H1 (cell line): Measurements from ENCODE around the gene DESI1. TPM values are rescaled to one million over a fixed set of nuclear protein-coding genes. Genes with fewer than 3 reads are reported as not detected.

Experiments
- EGR1 ChIP-seq: IDR thresholded peaks from 2 replicates; pipeline ENCODE4 v1.6.1; 2011; ENCODE audit warnings: low read depth, low read length, borderline replicate concordance
- KDM5A ChIP-seq: fragments of 200-600 bp; IDR thresholded peaks from 2 replicates; pipeline ENCODE4 v1.7.1; 2012; ENCODE audit warnings: mild to moderate bottlenecking, low read length, inconsistent platforms, mixed read lengths
- polyA plus RNA-seq, 7 experiments: library from polyadenylated mRNA; depleted of rRNA in 3 of 7; stranded (reverse) in 5 of 7; unstranded in 2 of 7; fragments of >200 nt in 5 of 7; fragments of 200-250 nt in 2 of 7; gene quantifications; 1 replicate in 5 of 7; 2 replicates in 1 of 7; 4 replicates in 1 of 7; pipeline versions ENCODE4 v1.2.1 to v1.2.3, GENCODE V29; 2011 to 2013; ENCODE audit warnings: missing spikeins in 2 of 7, mixed read lengths in 2 of 7
- total RNA-seq: library from RNA; stranded (reverse); fragmentation: NEBNext Ultra II Directional; extraction: Animal tissue kit (Norgen Biotek cat#: 25700); gene quantifications from 2 replicates; pipeline ENCODE4 v1.2.1, GENCODE V29; 2021
- TF ChIP-seq, protein P1 (sequence below): fragments of 300-600 bp; sonication (generic); IDR thresholded peaks from 2 replicates; pipeline ENCODE4 v1.7.1; 2012; ENCODE audit warnings: low read length, moderate library complexity, mild to moderate bottlenecking, inconsistent platforms; ENCODE audit not compliant: insufficient replicate concordance
- TF ChIP-seq, protein P2 (sequence below): IDR thresholded peaks from 2 replicates; pipeline ENCODE4 v1.6.1; 2011; ENCODE audit warnings: low read length, improper control_type of control experiment

Gene DESI1
- total and polyA plus RNA-seq, 2 of the 8 experiments (the other 6 are each of a cell fraction or from before 2014, with no cell fraction given) = 27.6 to 34.3 TPM

DNA sequence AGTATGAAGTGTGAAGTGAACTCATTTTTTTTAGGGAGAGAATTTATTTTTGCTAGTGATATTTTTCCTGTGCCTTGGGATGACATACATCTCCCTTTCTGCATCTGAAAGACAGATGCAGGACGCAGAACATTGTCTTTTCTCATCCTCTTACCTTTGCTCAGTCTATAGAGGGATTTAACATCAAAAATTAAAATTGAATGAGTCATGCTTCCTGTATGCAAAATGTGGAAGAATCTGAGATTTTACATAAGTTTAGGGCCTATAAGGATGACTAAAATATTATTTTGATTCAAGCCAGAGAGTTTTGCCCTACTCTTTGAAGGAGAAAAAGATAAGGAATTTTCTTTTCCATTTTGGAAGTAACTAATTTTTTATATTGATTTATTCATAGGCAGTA is 27.6 kb upstream of the DESI1 start (continued):
- TF ChIP-seq, protein P1, sequence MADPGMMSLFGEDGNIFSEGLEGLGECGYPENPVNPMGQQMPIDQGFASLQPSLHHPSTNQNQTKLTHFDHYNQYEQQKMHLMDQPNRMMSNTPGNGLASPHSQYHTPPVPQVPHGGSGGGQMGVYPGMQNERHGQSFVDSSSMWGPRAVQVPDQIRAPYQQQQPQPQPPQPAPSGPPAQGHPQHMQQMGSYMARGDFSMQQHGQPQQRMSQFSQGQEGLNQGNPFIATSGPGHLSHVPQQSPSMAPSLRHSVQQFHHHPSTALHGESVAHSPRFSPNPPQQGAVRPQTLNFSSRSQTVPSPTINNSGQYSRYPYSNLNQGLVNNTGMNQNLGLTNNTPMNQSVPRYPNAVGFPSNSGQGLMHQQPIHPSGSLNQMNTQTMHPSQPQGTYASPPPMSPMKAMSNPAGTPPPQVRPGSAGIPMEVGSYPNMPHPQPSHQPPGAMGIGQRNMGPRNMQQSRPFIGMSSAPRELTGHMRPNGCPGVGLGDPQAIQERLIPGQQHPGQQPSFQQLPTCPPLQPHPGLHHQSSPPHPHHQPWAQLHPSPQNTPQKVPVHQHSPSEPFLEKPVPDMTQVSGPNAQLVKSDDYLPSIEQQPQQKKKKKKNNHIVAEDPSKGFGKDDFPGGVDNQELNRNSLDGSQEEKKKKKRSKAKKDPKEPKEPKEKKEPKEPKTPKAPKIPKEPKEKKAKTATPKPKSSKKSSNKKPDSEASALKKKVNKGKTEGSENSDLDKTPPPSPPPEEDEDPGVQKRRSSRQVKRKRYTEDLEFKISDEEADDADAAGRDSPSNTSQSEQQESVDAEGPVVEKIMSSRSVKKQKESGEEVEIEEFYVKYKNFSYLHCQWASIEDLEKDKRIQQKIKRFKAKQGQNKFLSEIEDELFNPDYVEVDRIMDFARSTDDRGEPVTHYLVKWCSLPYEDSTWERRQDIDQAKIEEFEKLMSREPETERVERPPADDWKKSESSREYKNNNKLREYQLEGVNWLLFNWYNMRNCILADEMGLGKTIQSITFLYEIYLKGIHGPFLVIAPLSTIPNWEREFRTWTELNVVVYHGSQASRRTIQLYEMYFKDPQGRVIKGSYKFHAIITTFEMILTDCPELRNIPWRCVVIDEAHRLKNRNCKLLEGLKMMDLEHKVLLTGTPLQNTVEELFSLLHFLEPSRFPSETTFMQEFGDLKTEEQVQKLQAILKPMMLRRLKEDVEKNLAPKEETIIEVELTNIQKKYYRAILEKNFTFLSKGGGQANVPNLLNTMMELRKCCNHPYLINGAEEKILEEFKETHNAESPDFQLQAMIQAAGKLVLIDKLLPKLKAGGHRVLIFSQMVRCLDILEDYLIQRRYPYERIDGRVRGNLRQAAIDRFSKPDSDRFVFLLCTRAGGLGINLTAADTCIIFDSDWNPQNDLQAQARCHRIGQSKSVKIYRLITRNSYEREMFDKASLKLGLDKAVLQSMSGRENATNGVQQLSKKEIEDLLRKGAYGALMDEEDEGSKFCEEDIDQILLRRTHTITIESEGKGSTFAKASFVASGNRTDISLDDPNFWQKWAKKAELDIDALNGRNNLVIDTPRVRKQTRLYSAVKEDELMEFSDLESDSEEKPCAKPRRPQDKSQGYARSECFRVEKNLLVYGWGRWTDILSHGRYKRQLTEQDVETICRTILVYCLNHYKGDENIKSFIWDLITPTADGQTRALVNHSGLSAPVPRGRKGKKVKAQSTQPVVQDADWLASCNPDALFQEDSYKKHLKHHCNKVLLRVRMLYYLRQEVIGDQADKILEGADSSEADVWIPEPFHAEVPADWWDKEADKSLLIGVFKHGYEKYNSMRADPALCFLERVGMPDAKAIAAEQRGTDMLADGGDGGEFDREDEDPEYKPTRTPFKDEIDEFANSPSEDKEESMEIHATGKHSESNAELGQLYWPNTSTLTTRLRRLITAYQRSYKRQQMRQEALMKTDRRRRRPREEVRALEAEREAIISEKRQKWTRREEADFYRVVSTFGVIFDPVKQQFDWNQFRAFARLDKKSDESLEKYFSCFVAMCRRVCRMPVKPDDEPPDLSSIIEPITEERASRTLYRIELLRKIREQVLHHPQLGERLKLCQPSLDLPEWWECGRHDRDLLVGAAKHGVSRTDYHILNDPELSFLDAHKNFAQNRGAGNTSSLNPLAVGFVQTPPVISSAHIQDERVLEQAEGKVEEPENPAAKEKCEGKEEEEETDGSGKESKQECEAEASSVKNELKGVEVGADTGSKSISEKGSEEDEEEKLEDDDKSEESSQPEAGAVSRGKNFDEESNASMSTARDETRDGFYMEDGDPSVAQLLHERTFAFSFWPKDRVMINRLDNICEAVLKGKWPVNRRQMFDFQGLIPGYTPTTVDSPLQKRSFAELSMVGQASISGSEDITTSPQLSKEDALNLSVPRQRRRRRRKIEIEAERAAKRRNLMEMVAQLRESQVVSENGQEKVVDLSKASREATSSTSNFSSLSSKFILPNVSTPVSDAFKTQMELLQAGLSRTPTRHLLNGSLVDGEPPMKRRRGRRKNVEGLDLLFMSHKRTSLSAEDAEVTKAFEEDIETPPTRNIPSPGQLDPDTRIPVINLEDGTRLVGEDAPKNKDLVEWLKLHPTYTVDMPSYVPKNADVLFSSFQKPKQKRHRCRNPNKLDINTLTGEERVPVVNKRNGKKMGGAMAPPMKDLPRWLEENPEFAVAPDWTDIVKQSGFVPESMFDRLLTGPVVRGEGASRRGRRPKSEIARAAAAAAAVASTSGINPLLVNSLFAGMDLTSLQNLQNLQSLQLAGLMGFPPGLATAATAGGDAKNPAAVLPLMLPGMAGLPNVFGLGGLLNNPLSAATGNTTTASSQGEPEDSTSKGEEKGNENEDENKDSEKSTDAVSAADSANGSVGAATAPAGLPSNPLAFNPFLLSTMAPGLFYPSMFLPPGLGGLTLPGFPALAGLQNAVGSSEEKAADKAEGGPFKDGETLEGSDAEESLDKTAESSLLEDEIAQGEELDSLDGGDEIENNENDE = no peak
- TF ChIP-seq EGR1 (no peak), KDM5A (no peak)
- TF ChIP-seq, protein P2, sequence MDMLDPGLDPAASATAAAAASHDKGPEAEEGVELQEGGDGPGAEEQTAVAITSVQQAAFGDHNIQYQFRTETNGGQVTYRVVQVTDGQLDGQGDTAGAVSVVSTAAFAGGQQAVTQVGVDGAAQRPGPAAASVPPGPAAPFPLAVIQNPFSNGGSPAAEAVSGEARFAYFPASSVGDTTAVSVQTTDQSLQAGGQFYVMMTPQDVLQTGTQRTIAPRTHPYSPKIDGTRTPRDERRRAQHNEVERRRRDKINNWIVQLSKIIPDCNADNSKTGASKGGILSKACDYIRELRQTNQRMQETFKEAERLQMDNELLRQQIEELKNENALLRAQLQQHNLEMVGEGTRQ = no peak
